GM23248 (cell line): ENCODE results near the gene AKAP11. TPM values are rescaled to one million over a fixed set of nuclear protein-coding genes. Genes with fewer than 3 reads are reported as not detected.

Source experiments
- DNase-seq: peaks from one replicate; pipeline ENCODE4 v3.0.0-alpha.2; 2015
- H2AFZ ChIP-seq: fragments of 200-600 bp; sonication (generic); 2 replicates; pipeline ENCODE4 v1.6.1; 2016; ENCODE audit warnings: antibody characterized with exemption
- H3F3A ChIP-seq: fragments of 200-600 bp; sonication (generic); 2 replicates; pipeline ENCODE4 v1.6.1; 2016; ENCODE audit warnings: mild to moderate bottlenecking, antibody characterized with exemption, mixed run types; ENCODE audit not compliant: insufficient read depth
- H3K27ac ChIP-seq: fragments of 200-600 bp; sonication (generic); 2 replicates; pipeline ENCODE4 v1.5.1; 2016; ENCODE audit warnings: mild to moderate bottlenecking
- H3K27me3 ChIP-seq: fragments of 200-600 bp; sonication (generic); replicated peaks from 2 replicates; pipeline ENCODE4 v1.6.1; 2016; ENCODE audit warnings: mild to moderate bottlenecking; ENCODE audit not compliant: insufficient read depth
- H3K36me3 ChIP-seq: fragments of 200-600 bp; sonication (generic); 2 replicates; pipeline ENCODE4 v1.6.1; 2016; ENCODE audit warnings: low read depth, mild to moderate bottlenecking
- H3K4me1 ChIP-seq: fragments of 200-600 bp; sonication (generic); 2 replicates; pipeline ENCODE4 v1.6.1; 2016; ENCODE audit warnings: mild to moderate bottlenecking; ENCODE audit not compliant: insufficient read depth
- H3K4me2 ChIP-seq: fragments of 200-600 bp; sonication (generic); one replicate; pipeline ENCODE4 v1.6.1; 2016; ENCODE audit warnings: mild to moderate bottlenecking; ENCODE audit not compliant: unreplicated experiment
- H3K4me3 ChIP-seq: fragments of 200-600 bp; sonication (generic); 2 replicates; pipeline ENCODE4 v1.5.1; 2016; ENCODE audit warnings: mild to moderate bottlenecking
- H3K79me2 ChIP-seq: fragments of 200-600 bp; sonication (generic); 2 replicates; pipeline ENCODE4 v1.6.1; 2016; ENCODE audit warnings: mild to moderate bottlenecking; ENCODE audit not compliant: insufficient read depth
- H3K9ac ChIP-seq: fragments of 200-600 bp; sonication (generic); 2 replicates; pipeline ENCODE4 v1.6.1; 2016; ENCODE audit warnings: mild to moderate bottlenecking
- H3K9me2 ChIP-seq: fragments of 200-600 bp; sonication (generic); 2 replicates; pipeline ENCODE4 v1.6.1; 2016; ENCODE audit warnings: mixed run types, mild to moderate bottlenecking, moderate library complexity; ENCODE audit not compliant: insufficient read depth
- H3K9me3 ChIP-seq: fragments of 200-600 bp; sonication (generic); one replicate; pipeline ENCODE4 v1.6.1; 2017; ENCODE audit warnings: low read depth
- H4K20me1 ChIP-seq: fragments of 200-600 bp; sonication (generic); 2 replicates; pipeline ENCODE4 v1.6.0; 2016; ENCODE audit not compliant: insufficient read depth
- EZH2 ChIP-seq: fragments of 200-600 bp; sonication (generic); IDR thresholded peaks from 2 replicates; pipeline ENCODE4 v1.6.1; 2018; ENCODE audit warnings: antibody characterized with exemption, mild to moderate bottlenecking; ENCODE audit not compliant: insufficient read depth, poor library complexity, severe bottlenecking
- EZH2phosphoT487 ChIP-seq: fragments of 200-600 bp; sonication (generic); IDR thresholded peaks from 2 replicates; pipeline ENCODE4 v1.6.1; 2018; ENCODE audit warnings: antibody characterized with exemption, moderate library complexity, mild to moderate bottlenecking, low read depth; ENCODE audit not compliant: insufficient read depth
- WGBS, 2 experiments: methylation state at CpG; one replicate each; pipeline ENCODE4 v1.1.6; 2015 to 2017; ENCODE audit warnings: low lambda C conversion rate in 2 of 2, low coverage in 1 of 2; ENCODE audit errors: missing lambda C conversion rate in 2 of 2; 5-methylcytosine and 5-hydroxymethylcytosine counted together
- in situ Hi-C: fragments of 300-500 bp; cut with MboI; formaldehyde crosslinking; loops from 2 replicates; pipeline ENCODE4 v1.15.0; 2020
- polyA plus RNA-seq: library from polyadenylated mRNA; unstranded; fragments of >200 nt; fragmentation: Nextera tagmentation; extraction: Ambion mirVana; gene quantifications from 2 replicates; pipeline ENCODE4 v1.2.1, GENCODE V29; 2016
- total RNA-seq: library from RNA; depleted of rRNA; stranded (reverse); fragments of >200 nt; shearing (Covaris generic); gene quantifications from 2 replicates; pipeline ENCODE4 v1.2.3, GENCODE V29; 2014

AKAP11 gene
- total and polyA plus RNA-seq, 2 experiments from 2014 or later = 5.3 to 25.3 TPM

DNA sequence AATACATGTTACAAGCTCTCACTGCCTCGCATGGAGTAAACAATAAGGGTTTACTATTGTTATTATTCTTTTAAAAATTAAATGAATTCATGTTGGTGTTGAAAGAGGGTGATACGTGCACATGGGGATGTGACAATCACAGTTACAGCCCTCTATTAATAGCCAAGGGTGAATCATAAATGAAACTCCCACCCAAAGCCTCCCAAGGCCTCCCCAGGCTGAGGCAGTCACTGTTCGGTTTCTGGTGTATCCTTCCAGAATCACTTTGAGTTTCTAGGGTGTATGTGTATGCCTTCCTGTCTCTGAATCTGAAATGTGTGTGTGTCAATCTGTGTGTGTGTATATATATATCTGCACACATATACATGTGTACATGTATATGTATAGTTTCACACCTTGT is 73.4 kb downstream of the AKAP11 start:
- TF ChIP-seq EZH2 (no peak), EZH2phosphoT487 (no peak)
- H3K9ac ChIP-seq = no peak overlapping the region
- H3K9me2 ChIP-seq = no peaks in the 10 kb centered on the region
- H2AFZ ChIP-seq = no peak overlapping the region
- DNase-seq = no peak
- in situ Hi-C loops = no loop called here
- 31 to 34% methylated on average over 3 of the region's 3 CpGs for WGBS, 2 experiments
- no peaks in the 10 kb centered on the region for H3F3A ChIP-seq
- no peaks in the 10 kb centered on the region for H3K79me2 ChIP-seq
- H3K27me3 ChIP-seq = peaks cover 47% of the 10 kb centered on the region
- no peaks in the 10 kb centered on the region for H3K9me3 ChIP-seq
- H3K27ac ChIP-seq = no peak overlapping the region
- H3K4me1 ChIP-seq = no peaks in the 10 kb centered on the region
- no peak overlapping the region for H3K4me3 ChIP-seq
- no peaks in the 10 kb centered on the region for H3K36me3 ChIP-seq
- no peak overlapping the region for H3K4me2 ChIP-seq
- no peaks in the 10 kb centered on the region for H4K20me1 ChIP-seq

DNA sequence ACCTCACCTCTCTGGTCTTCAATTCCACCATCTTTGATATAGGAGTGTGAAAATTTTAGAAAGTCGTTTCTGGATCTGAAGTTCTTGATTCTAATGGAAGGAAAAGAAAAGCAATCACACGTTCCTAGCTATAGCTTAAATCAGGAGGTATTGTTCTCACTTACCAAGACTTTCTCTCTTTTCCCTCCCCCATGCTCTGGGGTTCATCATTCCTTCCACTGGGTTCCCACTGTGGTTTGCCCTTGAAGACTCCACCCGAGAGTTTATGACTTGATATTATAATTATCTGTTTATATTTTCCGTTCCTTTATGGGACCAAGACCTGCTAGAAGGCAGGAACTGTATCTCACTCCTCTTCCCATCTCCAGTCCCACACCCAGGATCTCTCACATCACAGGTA is 76.6 kb downstream of the AKAP11 start:
- no peak overlapping the region for H3K9ac ChIP-seq
- no peak overlapping the region for H3K27ac ChIP-seq
- no peaks in the 10 kb centered on the region for H3K36me3 ChIP-seq
- no peaks in the 10 kb centered on the region for H3K79me2 ChIP-seq
- no peaks in the 10 kb centered on the region for H3K9me3 ChIP-seq
- H3K4me3 ChIP-seq = no peak overlapping the region
- no peak overlapping the region for H3K4me2 ChIP-seq
- H4K20me1 ChIP-seq = no peaks in the 10 kb centered on the region
- H3K9me2 ChIP-seq = no peaks in the 10 kb centered on the region
- in situ Hi-C loops = no loop called here
- no peak for TF ChIP-seq EZH2phosphoT487
- no peak for TF ChIP-seq EZH2
- no peak for DNase-seq
- WGBS, 2 experiments = 16 to 18% methylated on average over 4 of the region's 4 CpGs
- H3K27me3 ChIP-seq = peaks cover 40% of the 10 kb centered on the region
- H3F3A ChIP-seq = no peaks in the 10 kb centered on the region
- H2AFZ ChIP-seq = no peak overlapping the region
- H3K4me1 ChIP-seq = no peaks in the 10 kb centered on the region

DNA sequence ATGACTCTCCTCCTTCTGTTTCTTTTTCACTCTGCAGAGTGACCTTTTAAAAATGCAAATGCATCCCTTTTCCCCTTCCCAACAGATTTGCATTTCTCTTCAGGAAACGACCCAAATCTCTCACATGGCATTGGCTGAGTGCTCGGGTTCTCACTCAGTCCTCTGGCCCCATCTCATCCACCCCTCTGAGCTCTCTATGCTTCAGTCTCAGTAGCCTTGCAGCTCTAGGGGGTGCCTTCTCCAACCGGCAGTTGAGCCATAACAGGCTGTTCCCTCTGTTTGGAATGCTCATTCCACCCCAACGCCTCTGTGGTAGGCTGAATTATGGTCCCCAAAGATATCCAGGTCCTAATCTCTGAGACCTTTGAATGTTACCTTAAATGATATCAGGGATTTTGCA is 78.2 kb downstream of the AKAP11 start:
- H3K9ac ChIP-seq = no peak overlapping the region
- no peaks in the 10 kb centered on the region for H3K36me3 ChIP-seq
- in situ Hi-C loops = no loop called here
- no peak overlapping the region for H3K27ac ChIP-seq
- no peaks in the 10 kb centered on the region for H3K9me2 ChIP-seq
- WGBS, 2 experiments = 14 to 19% methylated on average over 4 of the region's 4 CpGs
- no peaks in the 10 kb centered on the region for H4K20me1 ChIP-seq
- H3K27me3 ChIP-seq = peaks cover 38% of the 10 kb centered on the region
- no peaks in the 10 kb centered on the region for H3K79me2 ChIP-seq
- H3K4me2 ChIP-seq = no peak overlapping the region
- no peak overlapping the region for H2AFZ ChIP-seq
- no peak for DNase-seq
- no peaks in the 10 kb centered on the region for H3K9me3 ChIP-seq
- peaks cover 5% of the 10 kb centered on the region; the same call in 1 of the 2 replicates for H3F3A ChIP-seq
- H3K4me3 ChIP-seq = no peak overlapping the region
- no peak for TF ChIP-seq EZH2
- TF ChIP-seq EZH2phosphoT487 = no peak
- H3K4me1 ChIP-seq = peaks cover 5% of the 10 kb centered on the region; the same call in 1 of the 2 replicates

DNA sequence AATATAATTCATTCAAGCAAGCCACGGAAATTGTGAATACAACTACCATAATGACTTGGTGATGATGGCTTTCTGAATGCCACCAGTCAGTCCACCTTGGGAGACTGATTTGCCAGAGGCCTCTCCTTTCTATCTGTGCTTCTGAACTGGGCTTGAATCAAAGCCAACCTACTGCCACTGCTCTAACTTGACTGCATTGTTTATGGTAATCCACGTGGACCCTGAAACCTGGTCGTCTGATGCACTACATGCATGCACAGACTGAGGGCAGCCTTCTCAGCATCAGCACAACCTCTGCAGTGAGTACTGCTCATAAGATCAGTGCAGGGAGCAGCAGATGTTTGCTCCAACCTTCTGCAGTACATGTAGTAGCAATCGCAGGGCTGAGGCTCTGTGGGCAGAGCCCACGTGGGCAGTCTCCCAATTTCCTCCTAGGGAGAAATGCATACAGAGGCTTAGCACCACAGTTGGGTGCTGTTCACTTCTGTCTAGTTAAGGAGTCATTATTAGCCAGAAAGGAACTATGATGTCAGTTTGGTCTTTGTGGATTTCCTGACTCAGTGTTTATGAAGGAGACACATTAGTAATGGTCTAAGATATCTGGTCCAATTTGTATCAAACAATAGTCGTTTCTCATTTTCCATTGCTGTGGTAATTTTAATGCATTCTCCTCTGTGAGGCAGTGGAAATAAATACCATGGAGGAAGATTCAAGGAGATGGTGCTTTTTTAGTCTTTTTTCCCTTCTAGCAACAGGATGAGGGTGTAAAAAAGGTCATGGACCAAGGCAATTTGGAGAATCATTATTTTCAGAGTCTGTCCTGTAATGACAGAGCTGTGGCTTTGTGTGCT is 82.5 kb downstream of the AKAP11 start:
- H3K4me3 ChIP-seq = no peak overlapping the region
- no peak overlapping the region for H3K27ac ChIP-seq
- no peak overlapping the region for H3K4me2 ChIP-seq
- H3K27me3 ChIP-seq = peaks cover 9% of the 10 kb centered on the region
- peaks cover 5% of the 10 kb centered on the region; the same call in 1 of the 2 replicates for H3K4me1 ChIP-seq
- TF ChIP-seq EZH2 (no peak), EZH2phosphoT487 (no peak)
- H3K36me3 ChIP-seq = no peaks in the 10 kb centered on the region
- DNase-seq = peak; percentile 69
- 10 to 14% methylated on average over 6 of the region's 6 CpGs for WGBS, 2 experiments
- no peak overlapping the region for H2AFZ ChIP-seq
- no peaks in the 10 kb centered on the region for H3K79me2 ChIP-seq
- H4K20me1 ChIP-seq = no peaks in the 10 kb centered on the region
- no peak overlapping the region for H3K9ac ChIP-seq
- H3F3A ChIP-seq = peaks cover 5% of the 10 kb centered on the region; the same call in 1 of the 2 replicates
- no peaks in the 10 kb centered on the region for H3K9me3 ChIP-seq
- H3K9me2 ChIP-seq = no peaks in the 10 kb centered on the region
- in situ Hi-C loops = no loop called here
